MM.1S (cell line): ENCODE data around the gene BET1.

Experiments used
- CTCF ChIP-seq: fragments of 300-600 bp; sonication (generic); IDR thresholded peaks from 2 replicates; pipeline ENCODE4 v1.5.1; 2016; ENCODE audit warnings: antibody characterized with exemption, low read length, mixed read lengths
- EZH2 ChIP-seq: fragments of 300-600 bp; sonication (generic); optimal IDR thresholded peaks from 2 replicates; pipeline ENCODE3; 2017; ENCODE audit warnings: low read depth, mild to moderate bottlenecking, antibody characterized with exemption, low read length, mixed read lengths

GRCh38 chr7:93977211-93977950 is 26.8 kb downstream of the BET1 start:
- TF ChIP-seq CTCF (no peak), EZH2 (no peak)
